Liver (tissue), 9 donors: ENCODE results near the gene SMIM36. TPM values are rescaled to one million over a fixed set of nuclear protein-coding genes. Genes with fewer than 3 reads are reported as not detected.
"Not testable (repeated sequence)": the region's sequence is repeated elsewhere in the genome, so short reads cannot be mapped to it uniquely, and the experiment has no call there.

ENCODE experiments used
- DNase-seq: peaks from one replicate; pipeline ENCODE4 v3.0.0-alpha.2; 2017; ENCODE audit warnings: low spot score
- H3K27ac ChIP-seq, 2 donors: one replicate each; pipeline ENCODE4 v1.7.0; 2013; ENCODE audit warnings: inconsistent platforms in 2 of 2, low read length in 2 of 2, control low read depth in 1 of 2, low read depth in 1 of 2, mild to moderate bottlenecking in 1 of 2
- H3K27me3 ChIP-seq, 4 donors: one replicate each; pipeline versions ENCODE4 v1.6.1 to v1.7.0; 2013; ENCODE audit warnings: low read length in 3 of 4, inconsistent platforms in 1 of 4, mild to moderate bottlenecking in 1 of 4, moderate library complexity in 1 of 4; ENCODE audit not compliant: control insufficient read depth in 4 of 4, insufficient read depth in 4 of 4
- H3K36me3 ChIP-seq, 4 donors: one replicate each; pipeline versions ENCODE4 v1.6.1 to v1.7.0; 2013; ENCODE audit warnings: low read length in 3 of 4, mild to moderate bottlenecking in 3 of 4, low read depth in 1 of 4, moderate library complexity in 1 of 4; ENCODE audit not compliant: control insufficient read depth in 4 of 4, insufficient read depth in 3 of 4
- H3K4me1 ChIP-seq, 4 donors: one replicate each; pipeline versions ENCODE4 v1.6.1 to v1.7.0; 2013; ENCODE audit warnings: low read length in 3 of 4, mild to moderate bottlenecking in 3 of 4, moderate library complexity in 1 of 4; ENCODE audit not compliant: control insufficient read depth in 4 of 4, insufficient read depth in 4 of 4
- H3K4me3 ChIP-seq, 3 donors: one replicate each; pipeline versions ENCODE4 v1.6.1 to v1.7.0; 2013; ENCODE audit warnings: low read length in 3 of 3, control low read depth in 1 of 3, low read depth in 1 of 3, mild to moderate bottlenecking in 1 of 3
- H3K9ac ChIP-seq, 2 donors: one replicate each; pipeline ENCODE4 v1.7.0; 2013; ENCODE audit warnings: low read length in 2 of 2, mild to moderate bottlenecking in 2 of 2, moderate library complexity in 2 of 2, control low read depth in 1 of 2, low read depth in 1 of 2
- H3K9me3 ChIP-seq, 4 donors: one replicate each; pipeline versions ENCODE4 v1.6.1 to v1.7.0; 2013; ENCODE audit warnings: low read length in 3 of 4; ENCODE audit not compliant: control insufficient read depth in 4 of 4
- EGR1 ChIP-seq, 2 donors: IDR thresholded peaks; 2 replicates each; pipeline ENCODE4 v1.6.1; 2016 to 2018; ENCODE audit warnings: antibody characterized with exemption in 2 of 2, low read depth in 2 of 2
- FOXA1 ChIP-seq: IDR thresholded peaks from 2 replicates; pipeline ENCODE4 v1.6.1; 2016; ENCODE audit warnings: antibody characterized with exemption
- FOXA2 ChIP-seq: IDR thresholded peaks from 2 replicates; pipeline ENCODE4 v1.6.1; 2016; ENCODE audit warnings: antibody characterized with exemption
- GABPA ChIP-seq, 2 donors: IDR thresholded peaks in 1 of 2; conservative IDR thresholded peaks in 1 of 2; 2 replicates each; pipeline ENCODE4 v1.6.1; 2016; ENCODE audit warnings: antibody characterized with exemption in 2 of 2, mild to moderate bottlenecking in 1 of 2, moderate library complexity in 1 of 2
- HNF4A ChIP-seq, 2 donors: conservative IDR thresholded peaks; 2 replicates each; pipeline ENCODE4 v1.6.1; 2016; ENCODE audit warnings: antibody characterized with exemption in 2 of 2, mild to moderate bottlenecking in 2 of 2
- HNF4G ChIP-seq: IDR thresholded peaks from 2 replicates; pipeline ENCODE4 v1.6.1; 2016; ENCODE audit warnings: antibody characterized with exemption
- JUND ChIP-seq, 2 donors: IDR thresholded peaks; 2 replicates each; pipeline ENCODE4 v1.6.1; 2016; ENCODE audit warnings: antibody characterized with exemption in 2 of 2
- MAX ChIP-seq: IDR thresholded peaks from 2 replicates; pipeline ENCODE4 v1.6.1; 2016; ENCODE audit warnings: antibody characterized with exemption
- NR2F2 ChIP-seq: IDR thresholded peaks from 2 replicates; pipeline ENCODE4 v1.6.1; 2016; ENCODE audit warnings: antibody characterized with exemption
- RAD21 ChIP-seq, 2 donors: IDR thresholded peaks; 2 replicates each; pipeline ENCODE4 v1.6.1; 2016; ENCODE audit warnings: antibody characterized with exemption in 2 of 2, mild to moderate bottlenecking in 2 of 2
- REST ChIP-seq: IDR thresholded peaks from 2 replicates; pipeline ENCODE4 v1.6.1; 2016; ENCODE audit warnings: antibody characterized with exemption, mild to moderate bottlenecking
- RXRA ChIP-seq, 2 donors: IDR thresholded peaks; 2 replicates each; pipeline ENCODE4 v1.6.1; 2017 to 2018; ENCODE audit warnings: antibody characterized with exemption in 2 of 2, mild to moderate bottlenecking in 1 of 2
- SP1 ChIP-seq: IDR thresholded peaks from 2 replicates; pipeline ENCODE4 v1.6.1; 2018; ENCODE audit warnings: antibody characterized with exemption, mild to moderate bottlenecking
- TAF1 ChIP-seq: conservative IDR thresholded peaks from 2 replicates; pipeline ENCODE4 v1.6.1; 2016; ENCODE audit warnings: antibody characterized with exemption, mild to moderate bottlenecking
- YY1 ChIP-seq: IDR thresholded peaks from 2 replicates; pipeline ENCODE4 v1.6.1; 2016; ENCODE audit warnings: antibody characterized with exemption, mild to moderate bottlenecking
- ZBTB33 ChIP-seq: IDR thresholded peaks from 2 replicates; pipeline ENCODE4 v1.6.1; 2016; ENCODE audit warnings: antibody characterized with exemption
- WGBS: extraction: QIAGEN DNeasy Blood & Tissue Kit; methylation state at CpG from one replicate; pipeline ENCODE4 v1.1.7; 2013; 5-methylcytosine and 5-hydroxymethylcytosine counted together
- polyA plus RNA-seq, 2 donors: library from polyadenylated mRNA; stranded (reverse) in 1 of 2; unstranded in 1 of 2; fragments of 200-250 nt in 1 of 2; fragments of >200 nt in 1 of 2; fragmentation: Nextera tagmentation in 1 of 2; extraction: Ambion mirVana in 1 of 2; gene quantifications; one replicate each; pipeline versions ENCODE4 v1.2.1 to v1.2.3, GENCODE V29; 2013 to 2015
- total RNA-seq, 2 donors: library from RNA; depleted of rRNA; stranded (reverse); fragments of >200 nt; gene quantifications; one replicate each; pipeline ENCODE4 v1.2.3, GENCODE V29; 2014
- TF ChIP-seq, protein P1 (sequence below): fragments of 150-350 bp; IDR thresholded peaks from 2 replicates; pipeline ENCODE4 v1.5.1; 2017; ENCODE audit warnings: improper control_type of control experiment, low read depth, low read length; ENCODE audit not compliant: missing input control
- TF ChIP-seq, protein P2 (sequence below): IDR thresholded peaks from 2 replicates; pipeline ENCODE4 v1.6.1; 2016; ENCODE audit warnings: antibody characterized with exemption
- donor health status: healthy.
- donor health status: healthy.
- donor health status: healthy.
- donor health status: healthy.
- donor health status: healthy.

SMIM36 gene
- total and polyA plus RNA-seq, 4 donors: not detected

GRCh38 chr17:55527540-55528118, 16.4 kb upstream of the SMIM36 start:
- H3K27ac ChIP-seq: no peak overlapping the region
- no peaks in the 10 kb centered on the region for H3K9me3 ChIP-seq
- H3K4me1 ChIP-seq: peaks cover 2 to 30% (median 25%) of the 10 kb centered on the region in 4 donors
- no peaks in the 10 kb centered on the region for H3K36me3 ChIP-seq
- TF ChIP-seq, protein P1, sequence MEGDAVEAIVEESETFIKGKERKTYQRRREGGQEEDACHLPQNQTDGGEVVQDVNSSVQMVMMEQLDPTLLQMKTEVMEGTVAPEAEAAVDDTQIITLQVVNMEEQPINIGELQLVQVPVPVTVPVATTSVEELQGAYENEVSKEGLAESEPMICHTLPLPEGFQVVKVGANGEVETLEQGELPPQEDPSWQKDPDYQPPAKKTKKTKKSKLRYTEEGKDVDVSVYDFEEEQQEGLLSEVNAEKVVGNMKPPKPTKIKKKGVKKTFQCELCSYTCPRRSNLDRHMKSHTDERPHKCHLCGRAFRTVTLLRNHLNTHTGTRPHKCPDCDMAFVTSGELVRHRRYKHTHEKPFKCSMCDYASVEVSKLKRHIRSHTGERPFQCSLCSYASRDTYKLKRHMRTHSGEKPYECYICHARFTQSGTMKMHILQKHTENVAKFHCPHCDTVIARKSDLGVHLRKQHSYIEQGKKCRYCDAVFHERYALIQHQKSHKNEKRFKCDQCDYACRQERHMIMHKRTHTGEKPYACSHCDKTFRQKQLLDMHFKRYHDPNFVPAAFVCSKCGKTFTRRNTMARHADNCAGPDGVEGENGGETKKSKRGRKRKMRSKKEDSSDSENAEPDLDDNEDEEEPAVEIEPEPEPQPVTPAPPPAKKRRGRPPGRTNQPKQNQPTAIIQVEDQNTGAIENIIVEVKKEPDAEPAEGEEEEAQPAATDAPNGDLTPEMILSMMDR: peak; percentile 69
- TF ChIP-seq YY1: no peak
- peak in 1 of 2 donors; percentile 16 for TF ChIP-seq HNF4A (conservative IDR thresholded peaks at IDR 0.05)
- TF ChIP-seq FOXA1: no peak
- peak; percentile 93 to 97 for TF ChIP-seq RAD21 (IDR thresholded peaks at IDR 0.05)
- no peaks in the 10 kb centered on the region for H3K27me3 ChIP-seq
- H3K9ac ChIP-seq: no peak overlapping the region
- no peak overlapping the region for H3K4me3 ChIP-seq
- WGBS: 64% methylated on average over 5 of the region's 5 CpGs
- DNase-seq: no peak

DNA sequence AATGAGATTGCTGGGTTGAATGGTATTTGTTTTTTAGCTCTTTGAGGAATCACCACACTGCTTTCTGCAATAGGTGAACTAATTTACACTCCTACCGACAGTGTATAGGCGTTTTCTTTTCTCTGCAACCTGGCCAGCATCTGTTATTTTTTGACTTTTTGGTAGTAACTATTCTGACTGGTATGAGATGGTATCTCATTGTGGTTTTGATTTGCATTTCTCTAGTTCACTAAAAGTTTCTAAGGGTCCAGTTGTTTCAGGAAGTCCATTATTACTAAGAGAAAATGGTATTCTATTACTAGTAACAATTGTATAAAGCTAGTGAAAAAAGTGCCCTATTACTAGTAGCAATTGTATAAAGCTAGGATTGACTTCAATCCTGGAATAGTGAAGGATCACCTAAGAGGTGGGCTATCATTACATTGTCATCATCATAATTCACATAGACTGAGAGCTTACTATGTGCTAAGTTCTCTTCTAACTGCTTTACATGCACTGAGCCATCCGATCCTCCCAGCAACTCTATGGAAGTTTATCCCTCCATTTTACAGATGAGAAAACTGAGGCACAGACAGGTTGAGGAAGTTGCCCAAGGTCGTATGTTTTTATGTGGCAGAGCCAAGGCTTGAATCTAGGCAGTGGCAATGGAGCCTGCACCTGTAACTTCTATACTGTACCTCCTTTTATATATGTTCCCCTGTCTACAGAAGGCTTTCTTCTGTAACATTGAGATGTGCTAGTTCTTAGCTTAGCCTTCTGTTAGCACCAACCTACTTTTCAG, 13.4 kb upstream of the SMIM36 start:
- no peak overlapping the region for H3K9ac ChIP-seq
- no peak for DNase-seq
- WGBS: 68% methylated on average over 4 of the region's 4 CpGs
- no peaks in the 10 kb centered on the region for H3K9me3 ChIP-seq
- no peaks in the 10 kb centered on the region for H3K36me3 ChIP-seq
- TF ChIP-seq SP1 (no peak), HNF4G (no peak), GABPA (IDR thresholded peaks at IDR 0.05 in 1 of 2, conservative IDR thresholded peaks at IDR 0.05 in 1 of 2) (no peak), FOXA2 (no peak), ZBTB33 (no peak), EGR1 (IDR thresholded peaks at IDR 0.05; ENCODE audit: low read depth in 2 of 2) (no peak), JUND (IDR thresholded peaks at IDR 0.05) (no peak), REST (no peak), HNF4A (conservative IDR thresholded peaks at IDR 0.05) (no peak), TAF1 (no peak), NR2F2 (no peak), RAD21 (IDR thresholded peaks at IDR 0.05) (no peak), YY1 (no peak), MAX (no peak), FOXA1 (no peak), RXRA (IDR thresholded peaks at IDR 0.05) (no peak)
- TF ChIP-seq, protein P1: no peak
- TF ChIP-seq, protein P2, sequence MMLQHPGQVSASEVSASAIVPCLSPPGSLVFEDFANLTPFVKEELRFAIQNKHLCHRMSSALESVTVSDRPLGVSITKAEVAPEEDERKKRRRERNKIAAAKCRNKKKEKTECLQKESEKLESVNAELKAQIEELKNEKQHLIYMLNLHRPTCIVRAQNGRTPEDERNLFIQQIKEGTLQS: no peak
- no peak overlapping the region for H3K27ac ChIP-seq
- H3K4me1 ChIP-seq: peaks cover 0 to 5% (median 1%) of the 10 kb centered on the region in 4 donors
- H3K27me3 ChIP-seq: no peaks in the 10 kb centered on the region
- no peak overlapping the region for H3K4me3 ChIP-seq

DNA sequence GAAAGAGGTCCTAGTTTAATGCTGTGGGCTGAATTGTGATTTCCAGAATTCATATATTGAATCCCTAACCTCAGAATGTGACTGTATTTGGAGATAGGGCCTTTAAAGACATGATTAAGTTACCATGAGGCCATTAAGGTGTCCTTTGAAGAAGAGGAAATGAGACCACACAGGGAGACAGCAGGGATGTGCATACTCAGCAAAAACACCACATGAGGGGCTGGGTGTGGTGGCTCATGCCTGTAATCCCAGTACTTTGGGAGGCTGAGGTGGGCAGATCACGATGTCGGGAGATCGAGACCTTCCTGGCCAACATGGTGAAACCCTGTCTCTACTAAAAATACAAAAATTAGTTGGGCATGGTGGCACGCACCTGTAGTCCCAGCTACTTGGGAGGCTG, 11.8 kb upstream of the SMIM36 start:
- WGBS: 95% methylated on average over 4 of the region's 4 CpGs
- not testable (repeated sequence) for H3K4me1 ChIP-seq, H3K9me3 ChIP-seq, DNase-seq, H3K27ac ChIP-seq, H3K27me3 ChIP-seq, H3K4me3 ChIP-seq, H3K9ac ChIP-seq, H3K36me3 ChIP-seq
